C4-2B (cell line): ENCODE measurements around the gene TPRN.

Experiments
- ZFX ChIP-seq: fragments of 450-650 bp; IDR thresholded peaks from 2 replicates; pipeline ENCODE4 v1.6.1; 2017
- TF ChIP-seq, protein P1 (sequence below): fragments of 450-650 bp; conservative IDR thresholded peaks from 2 replicates; pipeline ENCODE4 v1.5.1; 2017; ENCODE audit warnings: mild to moderate bottlenecking

DNA sequence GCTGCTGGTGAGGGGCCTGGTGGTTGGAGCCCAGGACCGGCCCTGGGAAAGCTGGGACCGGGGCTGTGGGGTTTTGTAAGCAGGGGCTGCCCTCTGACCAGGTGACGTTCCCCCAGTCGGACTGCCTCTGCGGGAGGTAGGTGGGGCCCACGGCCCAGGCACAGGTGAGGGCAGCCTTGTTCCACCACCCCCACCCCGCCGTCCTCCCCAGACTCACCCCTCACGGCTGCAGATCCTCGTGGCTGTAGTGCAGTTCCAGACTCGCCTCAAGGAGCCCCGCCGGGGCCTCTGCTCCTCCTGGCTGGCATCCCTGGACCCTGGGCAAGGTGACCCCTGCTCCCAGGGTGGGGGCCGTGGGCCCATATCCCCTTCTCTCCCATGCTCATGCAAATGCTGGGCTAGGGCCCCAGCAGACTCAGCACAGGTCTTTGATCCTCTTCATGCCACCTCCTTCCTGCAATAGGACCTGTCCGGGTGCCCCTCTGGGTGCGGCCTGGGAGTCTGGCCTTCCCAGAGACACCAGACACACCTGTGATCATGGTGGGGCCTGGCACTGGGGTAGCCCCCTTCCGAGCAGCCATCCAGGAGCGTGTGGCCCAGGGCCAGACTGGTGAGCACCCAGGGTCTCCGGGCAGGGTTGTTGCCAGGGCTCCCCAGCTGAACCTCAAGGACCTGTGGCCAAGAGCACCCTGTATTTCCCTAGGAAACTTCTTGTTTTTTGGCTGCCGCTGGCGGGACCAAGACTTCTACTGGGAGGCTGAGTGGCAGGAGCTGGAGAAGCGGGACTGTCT lies 14.8 kb upstream of the TPRN start:
- TF ChIP-seq, protein P1, sequence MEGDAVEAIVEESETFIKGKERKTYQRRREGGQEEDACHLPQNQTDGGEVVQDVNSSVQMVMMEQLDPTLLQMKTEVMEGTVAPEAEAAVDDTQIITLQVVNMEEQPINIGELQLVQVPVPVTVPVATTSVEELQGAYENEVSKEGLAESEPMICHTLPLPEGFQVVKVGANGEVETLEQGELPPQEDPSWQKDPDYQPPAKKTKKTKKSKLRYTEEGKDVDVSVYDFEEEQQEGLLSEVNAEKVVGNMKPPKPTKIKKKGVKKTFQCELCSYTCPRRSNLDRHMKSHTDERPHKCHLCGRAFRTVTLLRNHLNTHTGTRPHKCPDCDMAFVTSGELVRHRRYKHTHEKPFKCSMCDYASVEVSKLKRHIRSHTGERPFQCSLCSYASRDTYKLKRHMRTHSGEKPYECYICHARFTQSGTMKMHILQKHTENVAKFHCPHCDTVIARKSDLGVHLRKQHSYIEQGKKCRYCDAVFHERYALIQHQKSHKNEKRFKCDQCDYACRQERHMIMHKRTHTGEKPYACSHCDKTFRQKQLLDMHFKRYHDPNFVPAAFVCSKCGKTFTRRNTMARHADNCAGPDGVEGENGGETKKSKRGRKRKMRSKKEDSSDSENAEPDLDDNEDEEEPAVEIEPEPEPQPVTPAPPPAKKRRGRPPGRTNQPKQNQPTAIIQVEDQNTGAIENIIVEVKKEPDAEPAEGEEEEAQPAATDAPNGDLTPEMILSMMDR, result no peak
- no peak for TF ChIP-seq ZFX
